ENCODE measurements around the gene ZBTB4.
"Not testable (repeated sequence)": the region's sequence is repeated elsewhere in the genome, so short reads cannot be mapped to it uniquely, and the experiment has no call there.

The ZBTB4 gene

DNA sequence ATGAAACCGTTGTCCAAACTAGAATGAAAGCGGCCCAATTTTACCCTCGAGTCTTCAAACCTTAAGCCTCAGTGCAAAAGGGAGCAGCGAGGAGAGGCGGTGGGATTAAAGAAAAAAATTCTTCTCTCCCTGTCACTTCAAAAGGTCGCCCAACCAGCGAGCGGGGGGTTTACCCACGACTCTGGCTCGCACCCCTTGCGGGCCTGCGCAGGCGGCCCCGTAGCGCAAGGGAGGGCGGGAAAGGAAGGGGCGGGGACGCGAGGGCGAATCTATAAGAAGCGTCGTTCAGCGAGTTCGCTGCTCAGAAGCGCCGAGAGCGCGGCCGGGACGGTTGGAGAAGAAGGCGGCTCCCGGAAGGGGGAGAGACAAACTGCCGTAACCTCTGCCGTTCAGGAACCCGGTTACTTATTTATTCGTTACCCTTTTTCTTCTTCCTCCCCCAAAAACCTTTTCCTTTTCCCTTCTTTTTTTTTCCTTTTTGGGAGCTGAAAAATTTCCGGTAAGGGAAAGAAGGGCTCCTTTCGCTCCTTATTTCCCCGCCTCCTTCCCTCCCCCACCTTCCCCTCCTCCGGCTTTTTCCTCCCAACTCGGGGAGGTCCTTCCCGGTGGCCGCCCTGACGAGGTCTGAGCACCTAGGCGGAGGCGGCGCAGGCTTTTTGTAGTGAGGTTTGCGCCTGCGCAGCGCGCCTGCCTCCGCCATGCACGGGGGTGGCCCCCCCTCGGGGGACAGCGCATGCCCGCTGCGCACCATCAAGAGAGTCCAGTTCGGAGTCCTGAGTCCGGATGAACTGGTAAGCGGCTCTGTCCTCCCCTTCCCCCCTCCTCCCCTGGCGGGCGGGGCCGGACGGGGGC is 4.9 kb upstream of the ZBTB4 start, which contains the start of gene POLR2A:
Gene POLR2A (plus strand): TSS at position 300 of the 852 bp plus-strand sequence.
- Histone ChIP-seq H3K9me3 (no peaks in the 10 kb centered on the region), H3K4me1 (ENCODE audit: control insufficient read depth in 1 of 2, insufficient read depth in 1 of 2, low read depth in 1 of 2, low read length in 1 of 2) (peaks cover 30 to 40% of the 10 kb centered on the region in 2 experiments), H3K27ac (peak within 1 kb of the TSS; percentile 99), H3K27me3 (no peaks in the 10 kb centered on the region), H3K36me3 (no peaks in the 10 kb centered on the region), H3K4me3 (ENCODE audit: low read depth in 1 of 2, low read length in 1 of 2) (peak within 1 kb of the TSS; percentile 70 to 89)
- TF ChIP-seq, protein P1, sequence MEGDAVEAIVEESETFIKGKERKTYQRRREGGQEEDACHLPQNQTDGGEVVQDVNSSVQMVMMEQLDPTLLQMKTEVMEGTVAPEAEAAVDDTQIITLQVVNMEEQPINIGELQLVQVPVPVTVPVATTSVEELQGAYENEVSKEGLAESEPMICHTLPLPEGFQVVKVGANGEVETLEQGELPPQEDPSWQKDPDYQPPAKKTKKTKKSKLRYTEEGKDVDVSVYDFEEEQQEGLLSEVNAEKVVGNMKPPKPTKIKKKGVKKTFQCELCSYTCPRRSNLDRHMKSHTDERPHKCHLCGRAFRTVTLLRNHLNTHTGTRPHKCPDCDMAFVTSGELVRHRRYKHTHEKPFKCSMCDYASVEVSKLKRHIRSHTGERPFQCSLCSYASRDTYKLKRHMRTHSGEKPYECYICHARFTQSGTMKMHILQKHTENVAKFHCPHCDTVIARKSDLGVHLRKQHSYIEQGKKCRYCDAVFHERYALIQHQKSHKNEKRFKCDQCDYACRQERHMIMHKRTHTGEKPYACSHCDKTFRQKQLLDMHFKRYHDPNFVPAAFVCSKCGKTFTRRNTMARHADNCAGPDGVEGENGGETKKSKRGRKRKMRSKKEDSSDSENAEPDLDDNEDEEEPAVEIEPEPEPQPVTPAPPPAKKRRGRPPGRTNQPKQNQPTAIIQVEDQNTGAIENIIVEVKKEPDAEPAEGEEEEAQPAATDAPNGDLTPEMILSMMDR (IDR thresholded peaks at IDR 0.05): no peak

DNA sequence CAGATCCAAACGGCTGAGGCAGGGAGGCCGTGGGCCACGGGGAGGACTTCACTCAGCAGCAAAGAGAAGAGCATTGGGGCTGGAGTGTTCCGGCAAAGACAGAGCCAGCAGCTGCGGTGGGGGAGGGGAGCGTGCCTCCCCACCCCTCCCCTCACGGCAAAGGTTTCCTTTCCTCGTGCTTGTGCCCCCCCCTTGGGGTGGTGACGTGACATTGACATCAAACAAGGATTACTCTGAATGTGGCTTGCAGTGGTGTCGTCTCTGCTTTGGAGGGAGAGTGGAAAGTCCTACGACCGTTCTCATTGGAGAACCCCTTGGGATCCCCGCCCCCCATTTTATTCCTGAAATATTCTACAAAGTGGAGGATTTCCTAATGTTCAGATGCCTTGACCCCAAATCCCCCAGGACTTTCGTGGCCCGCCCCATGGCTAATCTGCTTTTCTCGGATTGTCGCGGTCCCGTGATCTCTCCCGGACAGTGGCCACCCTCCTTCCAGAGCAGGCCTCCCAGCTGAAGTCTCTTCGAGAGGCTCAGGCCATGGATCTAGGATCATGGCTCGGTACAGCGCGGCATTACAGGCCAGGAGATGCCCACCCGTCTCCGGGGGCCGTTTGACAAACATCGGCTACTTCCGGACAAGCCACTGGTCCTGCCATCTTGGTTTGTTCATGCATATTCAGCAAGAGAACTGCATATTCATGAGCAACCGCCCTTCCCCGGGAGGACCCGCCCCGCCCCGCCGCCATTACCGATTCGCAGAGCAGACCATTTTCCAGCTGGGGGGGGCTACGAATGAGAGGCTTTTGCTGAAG is 4.0 kb upstream of the ZBTB4 start:
- TF ChIP-seq, protein P1 (IDR thresholded peaks at IDR 0.05): no peak
- Histone ChIP-seq H3K27me3 (no peaks in the 10 kb centered on the region), H3K36me3 (no peaks in the 10 kb centered on the region), H3K4me3 (ENCODE audit: low read depth in 1 of 2, low read length in 1 of 2) (peak overlapping the region; percentile 70 to 89), H3K4me1 (ENCODE audit: control insufficient read depth in 1 of 2, insufficient read depth in 1 of 2, low read depth in 1 of 2, low read length in 1 of 2) (peaks cover 37 to 38% of the 10 kb centered on the region in 2 experiments), H3K9me3 (no peaks in the 10 kb centered on the region), H3K27ac (peak overlapping the region; percentile 99)

DNA sequence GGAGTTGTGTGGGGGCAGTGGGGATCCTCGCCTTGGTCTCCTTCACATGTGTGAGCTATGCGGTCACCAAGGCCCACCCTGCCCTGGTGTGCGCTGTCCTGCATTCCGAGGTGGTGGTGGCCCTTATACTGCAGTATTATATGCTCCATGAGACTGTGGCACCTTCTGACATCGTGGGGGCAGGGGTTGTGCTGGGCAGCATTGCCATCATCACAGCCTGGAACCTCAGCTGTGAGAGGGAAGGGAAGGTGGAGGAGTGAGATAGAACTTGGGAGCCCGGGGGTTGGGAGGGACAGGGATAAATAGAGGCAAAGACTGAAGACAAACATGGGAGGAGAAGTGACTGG is 3.3 kb upstream of the ZBTB4 start:
- peaks cover 44 to 46% of the 10 kb centered on the region in 2 experiments for H3K4me1 ChIP-seq (ENCODE audit: control insufficient read depth in 1 of 2, insufficient read depth in 1 of 2, low read depth in 1 of 2, low read length in 1 of 2)
- H3K27ac ChIP-seq: peak overlapping the region; percentile 99

DNA sequence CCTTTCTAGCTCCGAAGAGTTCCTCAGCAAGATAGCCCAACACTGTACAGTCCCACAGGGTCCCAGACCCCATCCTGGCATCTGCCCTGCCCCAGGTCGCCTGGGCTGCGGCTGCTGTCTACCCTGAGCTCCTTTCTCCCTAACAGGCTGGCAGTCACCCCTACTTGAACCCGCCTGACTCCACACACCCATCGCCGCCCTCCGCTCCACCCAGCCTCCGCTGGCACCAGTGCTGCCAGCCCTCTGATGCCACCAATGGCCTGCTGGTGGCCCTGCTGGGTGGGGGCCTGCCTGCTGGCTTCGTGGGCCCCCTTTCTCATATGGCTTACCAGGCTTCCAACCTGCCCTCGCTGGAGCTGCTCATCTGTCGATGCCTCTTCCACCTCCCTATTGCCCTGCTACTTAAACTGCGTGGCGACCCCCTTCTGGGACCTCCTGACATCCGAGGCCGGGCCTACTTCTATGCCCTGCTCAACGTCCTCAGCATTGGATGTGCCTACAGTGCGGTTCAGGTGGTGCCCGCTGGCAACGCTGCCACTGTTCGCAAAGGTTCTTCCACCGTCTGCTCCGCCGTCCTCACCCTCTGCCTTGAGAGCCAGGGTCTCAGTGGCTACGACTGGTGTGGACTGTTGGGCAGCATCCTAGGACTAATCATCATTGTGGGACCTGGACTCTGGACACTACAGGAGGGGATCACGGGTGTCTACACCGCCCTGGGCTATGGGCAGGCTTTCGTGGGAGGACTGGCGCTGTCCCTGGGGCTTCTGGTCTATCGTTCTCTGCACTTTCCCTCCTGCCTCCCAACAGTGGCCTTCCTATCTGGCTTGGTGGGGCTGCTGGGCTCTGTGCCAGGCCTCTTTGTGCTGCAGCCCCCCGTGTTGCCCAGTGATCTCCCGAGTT is 2.7 kb upstream of the ZBTB4 start:
- not testable (repeated sequence) for H3K27ac ChIP-seq; H3K9me3 ChIP-seq; H3K27me3 ChIP-seq; H3K4me3 ChIP-seq (ENCODE audit: low read depth in 1 of 2, low read length in 1 of 2); H3K36me3 ChIP-seq
- peaks cover 50 to 52% of the 10 kb centered on the region in 2 experiments for H3K4me1 ChIP-seq (ENCODE audit: control insufficient read depth in 1 of 2, insufficient read depth in 1 of 2, low read depth in 1 of 2, low read length in 1 of 2)

More for the DNA sequence above, 3.3 kb upstream of the ZBTB4 start:
- not testable (repeated sequence) for H3K36me3 ChIP-seq, H3K27me3 ChIP-seq, H3K9me3 ChIP-seq
- peak overlapping the region; percentile 70 to 89 for H3K4me3 ChIP-seq (ENCODE audit: low read depth in 1 of 2, low read length in 1 of 2)

DNA sequence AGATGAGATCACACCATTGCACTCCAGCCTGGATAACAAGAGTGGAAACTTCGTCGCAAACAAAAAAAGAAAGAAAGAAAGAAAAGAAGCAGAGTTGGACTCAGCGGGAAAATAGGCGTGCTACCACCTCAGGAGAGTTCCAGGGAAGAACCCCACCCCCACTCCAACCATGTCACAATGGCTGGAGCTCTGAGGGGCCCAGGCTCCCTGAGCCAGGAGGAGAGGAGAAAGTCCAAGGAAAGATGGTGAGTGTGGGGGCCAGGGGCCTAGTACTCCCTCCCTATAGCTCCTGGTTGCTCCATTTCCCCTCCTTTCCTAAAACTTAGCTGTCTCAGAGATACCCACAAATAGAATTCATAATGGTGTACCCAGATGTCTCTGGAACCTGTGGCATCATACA is 1.8 kb upstream of the ZBTB4 start, which contains the start of gene SLC35G6:
Gene SLC35G6 (plus strand): TSS at position 172 of the 400 bp plus-strand sequence. CDS start 71 bp downstream, at position 243.
- H3K27ac ChIP-seq; H3K4me3 ChIP-seq (ENCODE audit: low read depth in 1 of 2, low read length in 1 of 2): not testable (repeated sequence)
- peaks cover 49 to 51% of the 10 kb centered on the region in 2 experiments for H3K4me1 ChIP-seq (ENCODE audit: control insufficient read depth in 1 of 2, insufficient read depth in 1 of 2, low read depth in 1 of 2, low read length in 1 of 2)

DNA sequence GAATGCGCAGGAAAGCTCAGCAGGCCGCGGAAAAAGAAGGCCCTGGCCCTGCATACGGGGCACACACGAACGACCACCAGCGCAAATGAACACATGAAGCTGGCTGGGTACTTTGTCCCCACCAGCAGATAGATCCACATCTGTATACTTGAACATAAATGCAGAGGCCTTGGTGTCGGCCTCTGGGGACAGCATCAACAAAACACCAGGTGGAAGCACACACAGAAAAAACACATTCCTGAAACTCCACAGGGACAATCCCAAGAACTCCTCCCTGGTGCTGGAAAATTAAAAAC is 606 bp upstream of the ZBTB4 start:
- Histone ChIP-seq H3K27ac (peak overlapping the region; percentile 81), H3K36me3 (no peaks in the 10 kb centered on the region), H3K27me3 (no peaks in the 10 kb centered on the region), H3K4me1 (ENCODE audit: control insufficient read depth in 1 of 2, insufficient read depth in 1 of 2, low read depth in 1 of 2, low read length in 1 of 2) (peaks cover 42 to 50% of the 10 kb centered on the region in 2 experiments), H3K4me3 (ENCODE audit: low read depth in 1 of 2, low read length in 1 of 2) (peak overlapping the region; percentile 66 to 81), H3K9me3 (no peaks in the 10 kb centered on the region)
- TF ChIP-seq, protein P1 (IDR thresholded peaks at IDR 0.05): no peak

More for the DNA sequence above, 1.8 kb upstream of the ZBTB4 start, which contains the start of gene SLC35G6:
- not testable (repeated sequence) for H3K27me3 ChIP-seq, H3K36me3 ChIP-seq, H3K9me3 ChIP-seq

Measured in neutrophil (primary cell).